Retina (tissue), 1 donor: ENCODE data around the gene SCNN1G.

Experiments
- DNase-seq: peaks from one replicate; pipeline ENCODE4 v3.0.0-alpha.2; 2016

Gene SCNN1G

DNA sequence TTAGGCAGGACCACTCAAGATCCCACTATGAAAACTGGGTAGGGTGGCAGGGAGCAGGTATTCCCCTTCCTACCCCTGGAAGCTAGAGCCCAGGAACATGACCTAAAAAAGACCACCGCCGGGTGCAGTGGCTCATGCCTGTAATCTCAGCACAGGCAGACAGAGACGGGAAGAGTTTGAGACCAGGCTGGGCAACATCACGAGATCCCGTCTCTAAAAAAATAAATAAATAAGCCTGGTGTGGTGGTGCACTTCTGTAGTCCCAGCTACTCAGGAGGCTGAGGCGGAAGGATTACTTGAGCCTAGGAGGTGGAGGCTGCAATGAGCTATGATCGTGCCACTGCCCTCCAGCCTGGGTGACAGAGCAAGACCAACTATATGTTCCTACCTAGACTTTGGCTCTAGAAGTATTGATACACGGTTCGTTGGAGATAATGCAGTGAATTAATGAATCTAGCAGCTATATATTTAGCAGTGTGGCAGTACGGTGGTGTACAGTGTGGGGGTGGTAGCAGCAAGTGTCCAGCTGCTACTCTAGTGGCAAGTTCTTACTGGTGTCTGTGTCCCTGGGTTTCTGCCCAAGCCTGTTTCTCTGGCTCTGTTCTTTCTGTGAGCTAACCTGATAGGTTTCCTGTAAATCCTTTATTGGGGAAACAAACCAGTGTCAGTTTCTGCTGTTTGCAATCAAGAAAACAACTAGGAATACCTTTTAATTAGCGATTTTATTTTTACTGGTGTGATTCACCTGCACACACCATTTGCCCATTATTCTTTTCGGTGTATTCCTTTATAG, 30.0 kb upstream of the SCNN1G start:
- no peak for DNase-seq

DNA sequence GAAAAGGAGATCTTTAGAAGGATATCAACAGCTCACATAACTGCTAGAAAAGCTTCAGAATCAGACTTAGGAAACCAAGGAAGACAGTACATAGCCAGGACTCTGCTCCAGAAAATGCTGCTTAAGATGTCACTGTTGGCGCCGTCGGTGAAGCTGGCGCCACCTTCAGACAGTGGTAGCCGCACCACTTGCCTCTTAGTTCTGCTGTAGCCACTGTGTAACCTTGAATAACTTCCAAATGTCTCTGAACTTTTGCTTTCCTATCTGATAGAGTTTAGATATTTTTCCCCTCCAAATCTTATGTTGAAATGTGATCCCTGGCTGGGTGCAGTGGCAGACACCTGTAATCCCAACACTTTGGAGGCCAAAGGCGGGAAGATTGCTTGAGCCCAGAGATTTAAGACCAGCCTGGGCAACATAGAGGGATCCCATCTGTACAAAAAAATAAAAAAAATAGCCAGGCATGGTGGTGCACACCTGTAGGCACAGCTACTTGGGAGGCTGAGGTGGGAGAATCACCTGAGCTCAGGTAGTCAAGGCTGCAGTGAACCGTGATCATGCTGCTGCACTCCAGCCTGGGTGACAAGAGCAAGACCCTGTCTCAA, 27.0 kb upstream of the SCNN1G start:
- DNase-seq: no peak

DNA sequence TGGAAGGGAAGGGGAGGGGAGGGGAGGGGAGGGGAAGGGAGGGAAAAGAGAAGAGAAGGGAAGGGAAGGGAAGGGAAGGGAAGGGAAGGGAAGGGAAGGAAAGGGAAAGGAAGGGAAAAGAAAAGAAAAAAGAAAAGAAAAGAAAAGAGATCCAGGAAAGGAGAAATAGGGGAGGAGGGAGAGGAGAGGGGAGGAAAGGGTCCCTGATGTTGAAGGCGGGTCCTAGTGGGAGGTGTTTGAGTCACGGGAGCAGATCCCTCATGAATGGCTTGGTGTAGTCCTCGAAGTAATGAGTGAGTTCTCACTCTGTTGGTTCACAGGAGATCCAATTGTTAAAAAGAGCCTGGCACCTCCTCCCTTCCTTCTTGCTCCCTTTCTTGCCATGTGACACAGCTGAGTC, 26.4 kb upstream of the SCNN1G start:
- DNase-seq: no peak

DNA sequence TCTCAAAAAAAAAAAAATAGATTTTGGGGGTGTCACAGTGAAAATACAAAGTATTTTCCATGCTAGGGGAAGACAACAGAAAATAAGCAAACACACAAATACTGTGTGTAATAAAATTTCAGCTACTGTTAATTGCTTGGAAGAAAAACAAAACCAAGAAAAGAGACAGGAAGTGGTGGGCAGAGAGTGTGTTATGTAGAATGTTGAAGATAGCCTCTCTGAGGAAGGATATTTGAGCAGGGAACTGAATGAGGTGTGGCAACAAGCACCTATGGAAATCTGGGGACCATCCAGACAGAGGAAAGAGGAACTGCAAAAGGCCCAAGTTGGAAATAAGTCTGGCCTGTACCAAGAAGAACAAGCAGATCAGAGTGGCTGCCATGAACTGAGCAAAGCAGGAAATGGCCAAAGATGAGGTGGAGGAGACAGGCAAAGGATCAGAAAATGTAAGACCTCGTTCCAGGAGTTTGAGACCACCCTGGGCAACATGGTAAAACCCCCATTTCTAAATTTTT, 25.5 kb upstream of the SCNN1G start:
- no peak for DNase-seq

DNA sequence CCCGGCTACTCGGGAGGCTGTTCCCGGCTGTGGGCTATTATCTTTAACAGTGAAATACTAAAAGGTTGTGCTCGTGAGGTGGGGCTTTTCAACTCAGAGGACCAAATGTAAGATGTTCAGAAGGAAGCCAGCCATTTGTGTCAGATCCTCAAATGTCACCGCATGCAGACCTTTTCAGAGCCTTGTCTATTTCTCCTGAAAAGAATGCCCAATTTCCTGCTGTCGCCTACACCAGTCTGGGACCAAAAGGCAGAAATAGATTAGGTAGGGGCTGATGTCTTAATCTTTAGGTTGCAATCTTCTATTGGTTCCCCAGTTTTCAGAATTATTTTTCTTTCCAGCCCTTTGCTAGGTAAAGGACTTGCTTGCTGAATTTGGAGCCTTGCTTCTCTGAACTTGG, 24.4 kb upstream of the SCNN1G start:
- DNase-seq: no peak

DNA sequence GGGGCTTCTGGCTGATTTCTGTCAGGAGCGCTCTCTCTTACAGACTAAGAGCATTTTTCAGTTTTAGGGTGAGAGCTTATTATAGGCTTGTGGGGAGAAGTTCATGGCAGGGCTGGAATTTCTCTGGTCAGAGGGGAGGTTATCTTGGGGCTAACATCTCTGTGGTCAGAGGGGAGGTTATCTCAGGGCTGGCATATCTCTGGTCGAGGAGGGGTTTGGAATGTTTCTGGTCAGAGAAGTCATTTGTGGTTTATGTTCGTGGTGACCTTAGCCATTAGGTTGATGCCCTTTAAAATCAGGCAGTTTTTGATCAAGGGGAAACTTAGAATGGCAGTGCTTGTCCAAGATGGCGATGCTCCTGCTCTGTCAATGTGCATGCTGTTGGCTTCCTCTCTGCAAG, 22.5 kb upstream of the SCNN1G start:
- no peak for DNase-seq

DNA sequence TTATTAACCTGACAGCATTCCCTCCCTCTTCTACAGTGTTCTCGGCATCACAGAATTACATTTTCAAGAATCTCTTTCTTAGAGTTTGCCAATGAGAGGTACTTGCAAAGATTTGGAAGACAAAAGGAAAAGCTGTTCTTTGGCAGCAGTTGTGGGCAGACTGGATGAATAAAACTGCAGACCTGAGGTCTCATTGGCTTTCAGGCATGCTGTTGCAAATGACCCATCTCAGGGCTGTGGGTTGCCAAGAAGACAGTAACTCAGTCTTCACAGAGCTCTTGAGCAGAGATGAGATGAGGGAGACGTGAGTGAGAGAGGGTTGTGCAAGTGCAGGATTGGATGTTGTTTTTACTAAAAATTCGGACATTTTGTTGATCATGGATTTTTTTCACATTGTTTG, 22.0 kb upstream of the SCNN1G start:
- DNase-seq: no peak

DNA sequence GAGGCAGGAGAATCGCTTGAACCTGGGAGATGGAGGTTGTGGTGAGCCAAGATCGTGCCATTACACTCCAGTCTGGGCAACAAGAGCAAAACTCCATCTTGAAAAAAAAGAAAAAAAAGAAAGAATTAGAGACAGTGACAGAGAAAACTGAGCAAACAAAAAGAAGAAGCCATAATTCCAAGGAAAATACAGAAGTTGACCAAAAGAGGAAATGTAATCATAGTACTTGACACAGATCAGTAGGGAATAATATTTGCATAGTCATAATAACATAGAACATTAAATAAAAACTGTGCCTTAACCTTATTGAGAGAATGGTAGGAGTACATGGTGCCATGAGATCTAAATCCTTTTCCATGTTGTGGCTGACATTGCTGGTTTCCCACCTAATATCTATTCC, 18.6 kb upstream of the SCNN1G start:
- DNase-seq: no peak

DNA sequence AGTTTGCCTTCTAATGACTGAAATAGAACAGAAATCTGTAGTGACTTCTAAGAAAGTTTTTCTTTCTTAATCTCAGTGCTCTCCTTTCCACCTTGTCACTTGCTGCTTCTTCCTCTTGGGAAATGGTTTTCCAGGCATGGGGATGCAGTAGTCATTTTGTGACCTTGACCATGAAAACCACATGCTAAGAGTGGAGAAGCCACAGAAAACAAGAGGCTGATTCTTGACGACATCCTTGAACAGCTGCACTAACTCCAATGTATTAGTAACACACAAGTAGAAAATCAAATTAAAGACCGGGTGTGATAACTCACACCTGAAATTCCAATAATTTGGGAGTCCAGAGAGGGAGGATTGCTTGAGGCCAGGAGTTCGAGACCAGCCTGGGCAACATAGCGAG, 17.8 kb upstream of the SCNN1G start:
- no peak for DNase-seq

DNA sequence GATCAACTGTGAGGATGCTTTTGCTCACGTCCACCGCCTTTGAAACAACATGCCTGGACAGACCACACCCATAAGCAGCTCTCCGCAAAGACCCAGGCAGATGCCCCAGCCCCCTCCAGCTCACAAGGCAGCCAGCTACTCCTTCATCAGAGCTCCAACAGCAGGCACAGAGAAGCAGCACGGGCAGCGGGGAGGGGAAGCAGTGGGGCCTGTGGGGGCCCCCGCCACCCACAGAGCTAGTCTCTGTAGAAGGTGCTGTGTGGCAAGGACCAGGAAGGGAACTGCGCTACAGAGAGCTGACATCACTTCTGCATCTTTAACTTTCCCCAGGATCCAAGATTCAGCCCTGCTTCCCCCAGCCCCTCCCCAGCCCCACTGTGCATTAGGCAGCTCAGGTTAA, 10.0 kb upstream of the SCNN1G start:
- DNase-seq: no peak

DNA sequence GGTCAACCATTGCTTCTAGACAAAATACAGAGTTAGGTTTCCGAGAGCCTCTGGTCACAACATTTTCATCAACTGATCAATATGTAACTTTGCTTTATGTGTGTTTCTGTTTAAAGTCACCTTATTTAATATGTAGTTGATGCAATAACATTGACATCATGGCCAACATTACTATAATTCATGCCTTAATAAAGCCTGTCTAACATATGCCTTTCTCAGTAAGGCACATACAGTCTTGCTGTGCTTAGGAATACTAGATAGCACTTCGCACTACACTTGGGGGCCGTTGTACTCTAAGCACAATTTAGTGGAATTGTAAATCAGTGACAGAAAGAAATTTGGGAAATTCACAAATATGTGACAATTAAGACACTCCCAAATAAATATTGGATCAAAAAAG, 9.6 kb upstream of the SCNN1G start:
- no peak for DNase-seq

DNA sequence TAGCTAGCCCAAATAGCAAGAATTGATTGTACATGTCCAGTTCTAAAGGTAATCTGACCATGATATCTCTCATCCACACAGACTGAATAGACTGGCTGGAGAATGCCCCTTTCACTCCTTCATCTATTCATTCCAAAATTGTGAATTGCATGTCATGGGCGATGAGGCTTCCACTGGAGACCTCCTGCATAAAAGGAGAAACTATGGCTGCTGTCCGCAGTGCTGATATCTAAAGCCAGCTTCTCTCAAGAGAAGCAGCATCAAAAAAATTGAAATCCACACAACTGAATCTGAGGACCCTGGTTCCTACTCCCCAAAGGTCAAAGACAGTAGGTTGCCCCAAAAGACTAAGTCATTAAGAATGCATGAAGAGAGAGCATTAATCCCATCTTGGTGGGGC, 7.9 kb upstream of the SCNN1G start:
- no peak for DNase-seq

DNA sequence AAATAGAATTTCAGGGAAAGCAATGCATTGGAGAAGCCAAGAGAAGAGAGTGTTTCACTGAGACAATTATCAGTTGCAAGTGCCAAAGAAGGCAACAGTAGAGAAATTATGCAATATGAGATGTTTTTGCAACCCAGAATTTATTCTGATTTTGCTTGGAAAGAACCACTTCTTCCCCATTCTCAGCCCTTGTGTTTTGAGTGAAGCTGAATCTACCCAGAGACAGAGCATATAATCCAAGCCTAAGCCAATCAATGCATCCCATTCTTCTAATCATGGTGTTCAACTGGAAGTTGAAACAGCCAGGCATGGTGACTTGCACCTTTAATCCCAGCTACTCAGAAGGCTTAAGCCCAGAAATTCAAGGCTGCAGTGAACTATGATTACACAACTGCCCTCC, 6.9 kb upstream of the SCNN1G start:
- DNase-seq: no peak

DNA sequence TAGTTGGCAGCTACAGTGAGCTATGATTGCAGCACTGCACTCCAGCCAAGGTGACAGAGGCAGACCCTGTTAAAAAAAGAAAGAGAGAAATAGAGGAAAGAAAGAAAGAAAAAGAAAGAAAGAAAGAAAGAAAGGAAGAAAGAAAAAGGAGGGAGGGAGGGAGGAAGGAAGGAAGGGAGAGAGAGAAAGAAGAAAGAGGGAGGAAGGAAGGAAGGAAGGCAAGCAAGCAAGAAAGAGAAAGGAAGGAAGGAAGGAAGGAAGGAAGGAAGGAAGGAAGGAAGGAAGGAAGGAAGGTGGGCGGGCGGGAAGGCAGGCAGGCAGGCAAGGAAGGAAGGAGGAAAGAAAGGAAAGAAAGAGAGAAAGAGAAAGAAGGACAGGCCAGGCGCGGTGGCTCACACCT, 1.0 kb upstream of the SCNN1G start:
- no peak for DNase-seq

DNA sequence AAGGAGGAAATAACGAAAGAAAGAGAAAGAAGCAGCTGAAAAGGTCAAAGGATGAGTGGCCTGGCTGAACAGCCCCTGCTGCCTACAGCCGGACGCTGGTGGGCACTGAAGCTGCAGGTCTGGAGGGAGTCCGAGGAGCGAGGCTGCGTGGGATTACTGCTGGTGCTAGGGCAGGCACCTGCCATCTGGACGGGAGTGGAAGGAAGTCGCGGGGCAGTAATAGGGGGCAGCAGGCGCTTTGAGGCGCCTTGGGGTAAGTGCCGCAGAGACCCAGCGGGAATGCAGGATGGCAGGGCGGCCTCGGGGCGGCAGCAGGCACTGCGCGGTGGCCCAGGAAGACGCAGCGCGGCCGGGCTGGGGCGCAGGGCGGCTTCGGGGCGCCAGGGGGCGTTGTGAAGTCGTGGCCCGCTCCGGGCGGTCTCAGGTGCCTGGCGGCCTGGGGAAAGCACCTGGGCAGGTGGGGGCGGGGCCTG, 303 bp upstream of the SCNN1G start:
- peak; percentile 78 for DNase-seq

DNA sequence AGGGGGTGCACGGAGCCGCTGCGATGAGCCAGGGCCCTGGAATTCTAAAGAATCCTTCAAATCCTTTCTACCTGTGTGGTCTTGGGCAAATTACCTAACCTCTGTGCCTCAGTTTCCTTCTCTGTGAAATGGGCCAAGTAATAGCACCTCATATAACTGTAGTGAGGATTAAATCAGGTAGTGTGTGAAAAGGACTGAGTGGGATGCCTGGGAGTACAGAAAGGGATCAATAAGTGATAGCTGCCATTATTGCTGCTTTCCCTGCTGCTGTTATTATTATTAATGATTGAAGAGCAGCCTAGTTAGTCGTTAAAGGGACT, 958 bp downstream of the SCNN1G start:
- DNase-seq: no peak

DNA sequence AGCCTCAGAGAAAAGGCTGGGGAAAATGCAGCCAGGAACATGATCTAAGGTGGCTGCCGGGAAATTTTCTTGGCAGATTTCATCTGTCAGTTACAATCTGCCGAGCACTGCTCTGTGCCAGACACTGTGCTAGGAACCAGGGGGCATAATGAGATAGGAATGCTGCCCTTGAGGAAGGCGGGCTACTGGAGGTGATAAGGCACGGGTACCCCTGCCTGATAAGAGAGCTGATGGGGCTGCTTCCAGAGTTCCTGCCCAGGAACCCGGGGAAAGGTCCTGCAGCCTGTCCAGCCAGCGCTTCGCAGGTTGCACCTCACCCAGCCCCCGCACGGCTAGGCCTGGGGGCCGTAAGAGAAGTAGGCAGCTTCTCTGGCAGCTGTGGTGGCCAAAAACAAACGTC, 3.1 kb downstream of the SCNN1G start:
- no peak for DNase-seq

DNA sequence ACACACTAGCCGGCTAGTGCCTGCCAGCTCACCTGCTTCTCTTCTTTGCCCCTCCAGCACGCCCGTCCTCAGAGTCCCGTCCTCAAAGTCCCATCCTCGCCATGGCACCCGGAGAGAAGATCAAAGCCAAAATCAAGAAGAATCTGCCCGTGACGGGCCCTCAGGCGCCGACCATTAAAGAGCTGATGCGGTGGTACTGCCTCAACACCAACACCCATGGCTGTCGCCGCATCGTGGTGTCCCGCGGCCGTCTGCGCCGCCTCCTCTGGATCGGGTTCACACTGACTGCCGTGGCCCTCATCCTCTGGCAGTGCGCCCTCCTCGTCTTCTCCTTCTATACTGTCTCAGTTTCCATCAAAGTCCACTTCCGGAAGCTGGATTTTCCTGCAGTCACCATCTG, 3.6 kb downstream of the SCNN1G start:
- no peak for DNase-seq

DNA sequence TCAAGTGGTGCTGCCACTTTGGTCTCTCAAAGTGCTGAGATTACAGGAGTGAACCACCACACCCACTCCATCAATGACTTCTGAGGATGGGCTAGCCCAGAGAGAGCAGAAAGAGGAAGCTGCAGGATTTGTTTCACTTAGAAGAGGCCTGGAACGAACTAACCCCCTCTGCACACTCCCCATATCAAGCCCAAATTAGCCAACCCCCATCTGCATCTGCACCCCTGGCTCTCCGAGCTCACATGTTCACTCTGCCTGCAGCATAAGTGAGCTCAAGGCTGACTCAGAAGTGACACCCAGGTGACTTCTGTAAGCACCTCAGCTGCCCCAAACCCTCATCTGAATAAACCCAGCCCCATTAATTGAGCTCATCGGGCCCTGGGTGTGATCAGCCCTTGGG, 4.8 kb downstream of the SCNN1G start:
- DNase-seq: no peak

DNA sequence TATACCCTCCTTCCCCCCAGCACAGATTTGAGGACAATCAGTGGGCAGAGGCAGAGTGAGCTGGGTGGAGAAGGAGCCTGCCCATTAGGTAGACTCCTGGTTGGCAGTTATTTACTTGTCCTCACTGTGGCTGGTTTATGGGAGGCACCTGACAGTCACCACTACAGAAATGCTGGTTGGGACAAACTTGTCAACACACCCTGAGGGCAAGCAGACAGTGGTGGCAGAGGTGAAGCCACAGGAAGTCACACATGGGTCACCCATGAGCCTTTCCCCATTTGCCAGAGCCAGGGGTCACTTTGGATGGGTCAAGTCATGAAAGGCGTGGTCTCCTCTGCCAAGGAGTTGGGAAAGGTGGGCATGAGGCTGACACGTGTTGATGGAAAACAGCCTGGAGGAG, 6.4 kb downstream of the SCNN1G start:
- no peak for DNase-seq

DNA sequence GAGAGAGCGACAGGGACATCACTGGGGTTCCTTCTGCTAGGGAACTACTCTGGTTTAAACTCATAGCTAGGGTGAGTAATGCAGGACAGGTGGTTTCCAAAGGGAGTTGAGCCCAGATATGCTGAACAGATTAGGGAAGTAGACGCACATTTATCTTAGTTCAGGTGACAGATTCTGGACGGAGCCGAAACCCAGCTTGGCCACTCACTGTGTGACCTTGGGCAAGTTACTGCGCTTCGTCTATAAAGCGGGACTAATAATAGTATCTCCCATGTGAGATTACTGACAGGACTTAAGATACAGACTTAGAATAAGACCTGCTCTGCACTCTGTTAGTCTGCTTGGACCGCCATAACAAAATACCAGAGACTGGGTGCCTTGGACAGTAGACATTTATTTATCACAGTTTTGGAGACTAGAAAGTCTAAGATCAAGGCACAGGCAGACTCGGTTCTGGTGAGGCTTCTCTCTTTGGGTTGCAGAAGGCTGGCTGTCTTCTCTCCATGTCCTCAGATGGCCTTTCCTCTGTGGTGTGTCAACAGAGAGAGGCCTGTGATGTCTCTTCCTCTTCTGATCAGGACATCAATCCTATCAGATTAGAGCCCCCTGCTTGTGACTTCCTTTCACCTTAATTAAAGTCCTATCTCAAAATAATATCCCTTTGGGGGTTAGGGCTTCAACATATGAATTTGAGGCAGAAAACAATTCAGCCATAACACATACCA, 12.1 kb downstream of the SCNN1G start:
- DNase-seq: no peak

DNA sequence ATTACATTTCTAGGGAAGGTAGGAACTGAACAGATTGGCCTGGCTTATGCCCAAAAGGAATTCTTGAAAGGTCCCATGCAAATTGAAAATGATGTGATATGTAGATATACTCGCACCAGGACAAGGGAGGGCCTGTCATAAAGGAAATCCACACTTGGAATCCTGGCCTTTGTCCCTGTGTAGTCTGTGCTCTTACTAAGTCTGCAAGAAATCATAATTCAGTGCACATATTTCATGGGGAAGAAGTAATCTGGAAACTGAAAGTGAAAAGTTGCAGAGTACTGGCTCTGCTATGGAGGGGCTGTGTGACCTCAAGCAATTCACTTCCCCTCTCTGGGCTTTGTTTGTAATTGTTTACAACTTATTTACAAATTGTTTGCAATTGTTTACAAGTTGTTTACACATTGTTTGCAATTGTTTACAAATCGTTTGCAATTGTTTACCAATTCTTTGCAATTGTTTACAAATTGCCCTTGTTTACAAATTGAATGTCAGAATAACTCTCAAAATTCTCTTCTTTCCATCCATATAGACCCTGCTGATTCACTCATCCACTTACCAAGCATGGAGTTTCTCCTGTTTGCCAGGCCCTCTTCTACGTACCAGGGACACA, 12.9 kb downstream of the SCNN1G start:
- DNase-seq: no peak

DNA sequence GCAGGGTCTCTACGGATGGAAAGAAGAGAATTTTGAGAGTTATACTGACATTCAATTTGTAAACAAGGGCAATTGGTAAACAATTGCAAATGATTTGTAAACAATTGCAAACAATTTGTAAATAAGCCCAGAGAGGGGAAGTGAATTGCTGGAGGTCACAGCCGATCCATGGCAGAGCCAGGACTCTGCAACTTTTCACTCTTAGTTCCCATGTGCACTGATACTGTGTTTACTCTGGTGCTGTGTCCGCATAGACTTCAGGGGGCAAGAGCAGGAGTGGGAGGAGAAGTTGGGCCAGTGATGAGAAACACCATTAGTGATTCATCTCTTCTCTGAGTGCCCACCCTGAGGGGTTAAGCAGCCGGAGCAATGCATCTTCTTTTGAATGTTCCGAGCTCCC, 14.0 kb downstream of the SCNN1G start:
- DNase-seq: no peak

DNA sequence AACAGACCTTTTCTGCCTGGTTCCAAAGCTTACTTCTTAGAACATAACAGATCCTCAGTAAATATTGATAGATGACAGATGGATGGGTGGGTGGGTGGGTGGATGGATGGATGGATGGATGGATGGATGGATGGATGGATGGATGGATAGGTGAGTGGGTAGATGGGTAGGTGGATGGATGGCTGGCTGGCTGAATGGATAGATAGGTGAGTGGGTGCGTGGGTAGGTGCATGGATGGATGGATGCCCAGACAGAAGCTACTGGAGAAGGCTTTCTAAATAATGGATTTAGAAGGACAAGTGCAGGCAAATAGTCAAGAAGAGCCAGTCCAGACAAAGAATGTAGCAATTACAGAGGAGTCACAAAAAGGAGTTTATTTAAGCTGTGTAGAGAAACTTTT, 19.6 kb downstream of the SCNN1G start:
- DNase-seq: no peak
